HepG2 (cell line): ENCODE data around the gene EOLA1. TPM values are rescaled to one million over a fixed set of nuclear protein-coding genes. Genes with fewer than 3 reads are reported as not detected.

Experiments
- ATAC-seq: fragments of 200-7000 bp; cut with Tn5 transposase; 3 replicates; pipeline ENCODE4 v1.9.1; 2020; ENCODE audit warnings: mild to moderate bottlenecking, moderate library complexity
- BruUV-seq: library from RNA; stranded (reverse); fragments of 400-500 nt; replicated peaks from 2 replicates; lab custom pipeline; 2021; lab: Mats Ljungman, UMichigan
- CTCF ChIA-PET: fragments of 300-600 bp; formaldehyde crosslinking; extraction: SDS; loops from one replicate; lab custom pipeline; 2021; ENCODE audit warnings: low total read pairs, inconsistent platforms, low intra/inter-chr PET ratio; lab: Yijun Ruan, JAX
- POLR2A ChIA-PET: fragments of 350-600 bp; sonication (Branson Sonifier 250); formaldehyde crosslinking; loops from one replicate; lab custom pipeline; 2020; ENCODE audit warnings: antibody characterized with exemption, inconsistent platforms; lab: Yijun Ruan, JAX
- DNase-seq: peaks from one replicate; pipeline ENCODE4 v3.0.0-alpha.2; 2015; ENCODE audit warnings: low spot score
- FAIRE-seq: peaks from 3 replicates; lab custom pipeline; 2011; peaks lifted over from hg19 to GRCh38; lab: Jason Lieb, UNC
- H2AFZ ChIP-seq: one replicate; pipeline ENCODE4 v1.6.1; 2011; ENCODE audit warnings: low read length, inconsistent platforms
- H3K27ac ChIP-seq: fragments of 300-600 bp; 3 replicates; pipeline ENCODE4 v1.8.0; 2011; ENCODE audit warnings: mixed run types, mild to moderate bottlenecking, mixed read lengths, low read length, inconsistent platforms; ENCODE audit not compliant: insufficient read depth; ENCODE audit errors: extremely low read length
- H3K27me3 ChIP-seq, 2 experiments: fragments of 200-600 bp in 1 of 2; 2 replicates in 1 of 2; 3 replicates in 1 of 2; pipeline versions ENCODE4 v1.6.0 to v1.8.0; 2011; ENCODE audit warnings: low read length in 2 of 2, mild to moderate bottlenecking in 2 of 2, moderate library complexity in 2 of 2, inconsistent platforms in 1 of 2; ENCODE audit not compliant: insufficient read depth in 2 of 2, control insufficient read depth in 1 of 2
- H3K36me3 ChIP-seq, 2 experiments: fragments of 200-600 bp in 1 of 2; replicated peaks in 1 of 2; 2 replicates in 1 of 2; 3 replicates in 1 of 2; pipeline versions ENCODE4 v1.5.1 to v1.8.0; 2011; ENCODE audit warnings: low read length in 2 of 2, inconsistent platforms in 1 of 2; ENCODE audit not compliant: insufficient read depth in 2 of 2, control insufficient read depth in 1 of 2
- H3K4me1 ChIP-seq: 2 replicates; pipeline ENCODE4 v1.5.1; 2012; ENCODE audit warnings: low read length, inconsistent platforms; ENCODE audit not compliant: insufficient read depth
- H3K4me2 ChIP-seq: 2 replicates; pipeline ENCODE4 v1.6.0; 2011; ENCODE audit warnings: low read depth, low read length, inconsistent platforms
- H3K4me3 ChIP-seq, 3 experiments: fragments of 200-600 bp in 1 of 3; sonication (generic), shearing (Covaris generic) in 1 of 3; replicated peaks in 1 of 3; 2 replicates each; pipeline ENCODE4 v1.5.1; 2011 to 2016; ENCODE audit warnings: low read length in 3 of 3, inconsistent platforms in 2 of 3, low read depth in 2 of 3, mild to moderate bottlenecking in 2 of 3, control low read depth in 1 of 3, mixed read lengths in 1 of 3; ENCODE audit not compliant: insufficient read depth in 1 of 3
- H3K79me2 ChIP-seq: one replicate; pipeline ENCODE4 v1.6.1; 2011; ENCODE audit warnings: low read length, inconsistent platforms; ENCODE audit not compliant: insufficient read depth
- H3K9ac ChIP-seq: 2 replicates; pipeline ENCODE4 v1.6.0; 2011; ENCODE audit warnings: mild to moderate bottlenecking, low read depth, low read length, inconsistent platforms; ENCODE audit not compliant: insufficient read depth
- H3K9me3 ChIP-seq: 2 replicates; pipeline ENCODE4 v1.5.1; 2012; ENCODE audit warnings: mild to moderate bottlenecking, low read length
- H4K20me1 ChIP-seq: 2 replicates; pipeline ENCODE4 v1.6.0; 2011; ENCODE audit warnings: inconsistent platforms, mild to moderate bottlenecking, low read length, moderate library complexity; ENCODE audit not compliant: insufficient read depth
- CTCF ChIP-seq: sonication (generic); formaldehyde crosslinking; IDR thresholded peaks from 2 replicates; pipeline ENCODE4 v1.5.0; 2020; ENCODE audit warnings: mild to moderate bottlenecking, missing genetic modification reagents, moderate library complexity
- DNMT1 ChIP-seq: sonication (generic); formaldehyde crosslinking; IDR thresholded peaks from 2 replicates; pipeline ENCODE4 v1.5.1; 2020; ENCODE audit warnings: mild to moderate bottlenecking, missing genetic modification reagents
- NFYB ChIP-seq: sonication (generic); formaldehyde crosslinking; IDR thresholded peaks from 2 replicates; pipeline ENCODE4 v1.4.0; 2020; ENCODE audit warnings: missing genetic modification reagents
- RAD21 ChIP-seq: fragments of 450-650 bp; formaldehyde crosslinking; IDR thresholded peaks from 2 replicates; pipeline ENCODE4 v1.5.0; 2020; ENCODE audit warnings: mild to moderate bottlenecking
- SMC3 ChIP-seq: IDR thresholded peaks from 2 replicates; pipeline ENCODE4 v1.6.1; 2011; ENCODE audit warnings: low read length, improper control_type of control experiment
- SP2 ChIP-seq: sonication (generic); formaldehyde crosslinking; IDR thresholded peaks from 2 replicates; pipeline ENCODE4 v1.5.1; 2020; ENCODE audit warnings: mild to moderate bottlenecking, missing genetic modification reagents
- STAG1 ChIP-seq: sonication (generic); formaldehyde crosslinking; IDR thresholded peaks from 2 replicates; pipeline ENCODE4 v1.4.0; 2020; ENCODE audit warnings: missing genetic modification reagents
- ZNF362 ChIP-seq: sonication (generic); formaldehyde crosslinking; IDR thresholded peaks from 2 replicates; pipeline ENCODE4 v1.4.0; 2020; ENCODE audit warnings: missing genetic modification reagents, mild to moderate bottlenecking, borderline replicate concordance
- ZNF644 ChIP-seq: IDR thresholded peaks from 2 replicates; pipeline ENCODE4 v1.6.1; 2016; ENCODE audit warnings: low read depth
- ZNF768 ChIP-seq: sonication (generic); formaldehyde crosslinking; IDR thresholded peaks from 2 replicates; pipeline ENCODE4 v1.4.0; 2020; ENCODE audit warnings: missing genetic modification reagents
- ZNF770 ChIP-seq: sonication (generic); formaldehyde crosslinking; IDR thresholded peaks from 2 replicates; pipeline ENCODE4 v1.5.0; 2020; ENCODE audit warnings: mild to moderate bottlenecking, missing genetic modification reagents
- WGBS: methylation state at CpG from one replicate; pipeline ENCODE4 v1.1.6; 2017; ENCODE audit warnings: low lambda C conversion rate; 5-methylcytosine and 5-hydroxymethylcytosine counted together
- in situ Hi-C: cut with HindIII; loops from 2 replicates; pipeline ENCODE4 v1.10.0; 2017; ENCODE audit warnings: low pct_unique_long_range_greater_than_20kb; ENCODE audit not compliant: extremely low pct_ligation_motif_present
- intact Hi-C: fragments of 100-400 bp; cut with micrococcal nuclease; formaldehyde crosslinking; loops from one replicate; pipeline ENCODE4 v1.10.0; 2022; ENCODE audit not compliant: unreplicated experiment
- polyA plus RNA-seq, 8 experiments: library from polyadenylated mRNA; depleted of rRNA in 3 of 8; stranded (reverse) in 7 of 8; unstranded in 1 of 8; fragments of >200 nt; fragmentation: Illumina TruSeq in 4 of 8; extraction: Trizol in 4 of 8; gene quantifications; 2 replicates each; pipeline versions ENCODE4 v1.2.1 to v1.2.3, GENCODE V29; 2011 to 2016; ENCODE audit warnings: low read depth in 4 of 8, missing spikeins in 1 of 8, mixed read lengths in 1 of 8; ENCODE audit not compliant: insufficient read depth in 1 of 8
- total RNA-seq, 5 experiments: library from RNA; depleted of rRNA; stranded (reverse); fragments of >200 nt; fragmentation: Illumina TruSeq; extraction: Trizol; gene quantifications; 2 replicates each; pipeline ENCODE4 v1.2.3, GENCODE V29; 2016; ENCODE audit warnings: low read depth in 1 of 5

The EOLA1 gene
- total and polyA plus RNA-seq, 2 of the 13 experiments (the other 11 are each of a cell fraction or from before 2014, with no cell fraction given): 6.5 to 9.6 TPM

- no peaks in the 10 kb centered on the region for H3K27me3 ChIP-seq
- no TSS peak for BruUV-seq
- DNase-seq: no peak
- 30% methylated on average over 5 of the region's 5 CpGs for WGBS
- H3K4me3 ChIP-seq: no peak overlapping the region
- no peaks in the 10 kb centered on the region for H3K36me3 ChIP-seq
- no peaks in the 10 kb centered on the region for H4K20me1 ChIP-seq
- no peak overlapping the region for H3K4me2 ChIP-seq
- FAIRE-seq: no peak
- ChIA-PET CTCF (no interaction called here), POLR2A (interaction anchor here (1.6 kb wide), 1 partner anchor 29 kb away, joined by 8 read pairs; the partner anchor contains the start of gene EOLA1)
- TF ChIP-seq ZNF644: no peak
- TF ChIP-seq SP2 (CRISPR knock-in tag): no peak
- no peaks in the 10 kb centered on the region for H3K79me2 ChIP-seq
- ATAC-seq: no peak
- H3K27ac ChIP-seq: no peak overlapping the region
- in situ Hi-C loops (no loop called here), intact Hi-C loops (no loop called here)
- H3K9me3 ChIP-seq: no peaks in the 10 kb centered on the region
- H3K9ac ChIP-seq: no peak overlapping the region
- H3K4me1 ChIP-seq: peaks cover 10% of the 10 kb centered on the region; the same call in 1 of the 2 replicates
- no peak overlapping the region for H2AFZ ChIP-seq
Observed at GRCh38 chrX:149511081-149511480, 29.7 kb upstream of the EOLA1 start.

- ChIA-PET CTCF (no interaction called here), POLR2A (interaction anchor here (1.6 kb wide), 1 partner anchor 28 kb away, joined by 8 read pairs; the partner anchor contains the start of gene EOLA1)
- 0% methylated on average over 3 of the region's 4 CpGs for WGBS
- H2AFZ ChIP-seq: no peak overlapping the region
- intact Hi-C loops (loop anchor here (1.0 kb wide), 1 partner anchor 28 kb away; no protein-coding TSS in a partner anchor), in situ Hi-C loops (no loop called here)
- no peak overlapping the region for H3K4me2 ChIP-seq
- H3K36me3 ChIP-seq: no peaks in the 10 kb centered on the region
- H3K79me2 ChIP-seq: no peaks in the 10 kb centered on the region
- H3K9ac ChIP-seq: no peak overlapping the region
- H4K20me1 ChIP-seq: no peaks in the 10 kb centered on the region
- no peaks in the 10 kb centered on the region for H3K27me3 ChIP-seq
- no peaks in the 10 kb centered on the region for H3K9me3 ChIP-seq
- FAIRE-seq: peak; percentile 54
- no TSS peak for BruUV-seq
- peaks cover 10% of the 10 kb centered on the region; the same call in 1 of the 2 replicates for H3K4me1 ChIP-seq
- peak; percentile 67 for TF ChIP-seq SMC3
- TF ChIP-seq DNMT1: no peak
- TF ChIP-seq RAD21 (CRISPR knock-in tag): peak; percentile 21; the same call in 1 of the 2 replicates
- peak; percentile 59 for TF ChIP-seq ZNF770 (CRISPR knock-in tag)
- peak; percentile 59; the same call in 1 of the 2 replicates for TF ChIP-seq ZNF768
- peak; percentile 36 for TF ChIP-seq STAG1
- TF ChIP-seq CTCF (CRISPR knock-in tag): peak; percentile 71
- TF ChIP-seq ZNF362 (CRISPR knock-in tag): peak; percentile 56; the same call in 1 of the 2 replicates
- TF ChIP-seq NFYB (CRISPR knock-in tag): no peak
- DNase-seq: peak; percentile 49
- H3K4me3 ChIP-seq: no peak overlapping the region
- H3K27ac ChIP-seq: no peak overlapping the region
- peak; percentile 95 for ATAC-seq
Observed at GRCh38 chrX:149512225-149512885, 28.5 kb upstream of the EOLA1 start.
